ENCODE measurements around the gene MGST3. TPM values are rescaled to one million over a fixed set of nuclear protein-coding genes. Genes with fewer than 3 reads are reported as not detected.

Gene MGST3
- polyA plus RNA-seq, 2 of the 4 experiments (the other 2 are of a cell fraction): 216 to 217 TPM

GRCh38 chr1:165610866-165611265 lies 20.2 kb upstream of the MGST3 start:
- TF ChIP-seq MAFK (IDR thresholded peaks at IDR 0.05; ENCODE audit: partially characterized antibody): peak; percentile 34
- no peak for TF ChIP-seq MYC (IDR thresholded peaks at IDR 0.05; ENCODE audit: borderline replicate concordance, low read length)
- Histone ChIP-seq H3K4me3 (no peak overlapping the region), H3K27ac (no peak overlapping the region), H3K4me1 (no peaks in the 10 kb centered on the region), H3K9me3 (peaks cover 16% of the 10 kb centered on the region; the same call in 2 of the 3 replicates), H3K4me2 (no peak overlapping the region)
- ChIA-PET POLR2A (no interaction called here), CTCF (interaction anchor here (1.5 kb wide), 1 partner anchor 10 kb away, joined by 6 read pairs; no protein-coding TSS in a partner anchor)
- no peak for ATAC-seq
- DNase-seq (ENCODE audit: low read depth in 1 of 2, low spot score in 1 of 2): no peak
- WGBS (ENCODE audit: missing lambda C conversion rate): 4% methylated on average over 1 of the region's 1 CpG
- no peak for FAIRE-seq

GRCh38 chr1:165612062-165612461 lies 19.0 kb upstream of the MGST3 start:
- Histone ChIP-seq H3K27ac (no peak overlapping the region), H3K4me3 (no peak overlapping the region), H3K4me2 (no peak overlapping the region), H3K9me3 (peaks cover 16% of the 10 kb centered on the region; the same call in 2 of the 3 replicates), H3K4me1 (no peaks in the 10 kb centered on the region)
- FAIRE-seq (no peak), ATAC-seq (no peak), DNase-seq (ENCODE audit: low read depth in 1 of 2, low spot score in 1 of 2) (no peak)
- WGBS (ENCODE audit: missing lambda C conversion rate): 37% methylated on average over 3 of the region's 3 CpGs
- POLR2A ChIA-PET: no interaction called here
- no peak for TF ChIP-seq JUNB (IDR thresholded peaks at IDR 0.05)
- TF ChIP-seq SREBF2 (IDR thresholded peaks at IDR 0.05): no peak
- TF ChIP-seq HOXB13 (CRISPR knock-in tag; IDR thresholded peaks at IDR 0.05; ENCODE audit: low read depth): no peak
- TF ChIP-seq ATOH8 (CRISPR knock-in tag; IDR thresholded peaks at IDR 0.05; ENCODE audit: low read depth): no peak
- TF ChIP-seq POLR2AphosphoS2 (conservative IDR thresholded peaks at IDR 0.05; ENCODE audit: low read length): no peak
- CTCF ChIA-PET: no interaction called here

- Histone ChIP-seq H3K4me3 (no peak overlapping the region), H3K9me3 (peaks cover 16% of the 10 kb centered on the region; the same call in 2 of the 3 replicates), H3K4me2 (no peak overlapping the region), H3K4me1 (no peaks in the 10 kb centered on the region), H3K27ac (no peak overlapping the region)
- 42% methylated on average over 1 of the region's 1 CpG for WGBS (ENCODE audit: missing lambda C conversion rate)
- no peak for TF ChIP-seq EHF (CRISPR knock-in tag; IDR thresholded peaks at IDR 0.05)
- TF ChIP-seq NFE2L2 (conservative IDR thresholded peaks at IDR 0.05; ENCODE audit: low read length): no peak
- no peak for TF ChIP-seq HDAC2 (IDR thresholded peaks at IDR 0.05)
- no peak for TF ChIP-seq BCL3 (IDR thresholded peaks at IDR 0.05)
- TF ChIP-seq KDM1A (IDR thresholded peaks at IDR 0.05; ENCODE audit: low read depth): no peak
- FAIRE-seq (no peak), DNase-seq (ENCODE audit: low read depth in 1 of 2, low spot score in 1 of 2) (no peak), ATAC-seq (no peak)
- ChIA-PET CTCF (interaction anchor here (0.6 kb wide), 1 partner anchor 14 kb away, joined by 4 read pairs; no protein-coding TSS in a partner anchor), POLR2A (no interaction called here)
Measured at GRCh38 chr1:165616054-165616612, 14.9 kb upstream of the MGST3 start.

GRCh38 chr1:165616987-165617546 lies 14.0 kb upstream of the MGST3 start:
- H3K4me3 ChIP-seq: no peak overlapping the region
- peak in 1 of 2 experiments; percentile 19; a peak in 2 of 6 replicates for ATAC-seq
- FAIRE-seq: no peak
- H3K27ac ChIP-seq: no peak overlapping the region
- ChIA-PET CTCF (interaction anchor here (0.6 to 1.0 kb wide), 2 partner anchors 15 to 16 kb away, joined by 3 to 4 read pairs; no protein-coding TSS in a partner anchor), POLR2A (no interaction called here)
- peaks cover 16% of the 10 kb centered on the region; the same call in 2 of the 3 replicates for H3K9me3 ChIP-seq
- DNase-seq (ENCODE audit: low read depth in 1 of 2, low spot score in 1 of 2): no peak
- no peak overlapping the region for H3K4me2 ChIP-seq
- H3K4me1 ChIP-seq: no peaks in the 10 kb centered on the region
- WGBS (ENCODE audit: missing lambda C conversion rate): 79% methylated on average over 8 of the region's 8 CpGs
- TF ChIP-seq REST (IDR thresholded peaks at IDR 0.05) (no peak), PHF8 (IDR thresholded peaks at IDR 0.05; ENCODE audit: borderline replicate concordance, low read depth) (no peak), ZNF302 (CRISPR knock-in tag; IDR thresholded peaks at IDR 0.05) (no peak), ZSCAN20 (CRISPR knock-in tag; IDR thresholded peaks at IDR 0.05) (no peak), EHF (CRISPR knock-in tag; IDR thresholded peaks at IDR 0.05) (no peak), HOXB5 (CRISPR knock-in tag; IDR thresholded peaks at IDR 0.05) (no peak), CTCF (IDR thresholded peaks at IDR 0.05) (no peak), RARB (CRISPR knock-in tag; IDR thresholded peaks at IDR 0.05) (no peak), HOXA7 (CRISPR knock-in tag; IDR thresholded peaks at IDR 0.05) (no peak), HOXB13 (CRISPR knock-in tag; IDR thresholded peaks at IDR 0.05; ENCODE audit: low read depth) (no peak), TP53 (CRISPR knock-in tag; IDR thresholded peaks at IDR 0.05) (no peak), POLR2A (IDR thresholded peaks at IDR 0.05; ENCODE audit: low read length) (no peak), ESRRA (IDR thresholded peaks at IDR 0.05; ENCODE audit: borderline replicate concordance, low read length) (no peak), EP300 (IDR thresholded peaks at IDR 0.05) (no peak)

All from A549 (cell line).